ENCODE data around the gene ZNF679. TPM values are rescaled to one million over a fixed set of nuclear protein-coding genes. Genes with fewer than 3 reads are reported as not detected.
"Not testable (repeated sequence)": the region's sequence is repeated elsewhere in the genome, so short reads cannot be mapped to it uniquely, and the experiment has no call there.

ZNF679 gene
- total RNA-seq, 4 donors from 2014 or later = not detected

DNA sequence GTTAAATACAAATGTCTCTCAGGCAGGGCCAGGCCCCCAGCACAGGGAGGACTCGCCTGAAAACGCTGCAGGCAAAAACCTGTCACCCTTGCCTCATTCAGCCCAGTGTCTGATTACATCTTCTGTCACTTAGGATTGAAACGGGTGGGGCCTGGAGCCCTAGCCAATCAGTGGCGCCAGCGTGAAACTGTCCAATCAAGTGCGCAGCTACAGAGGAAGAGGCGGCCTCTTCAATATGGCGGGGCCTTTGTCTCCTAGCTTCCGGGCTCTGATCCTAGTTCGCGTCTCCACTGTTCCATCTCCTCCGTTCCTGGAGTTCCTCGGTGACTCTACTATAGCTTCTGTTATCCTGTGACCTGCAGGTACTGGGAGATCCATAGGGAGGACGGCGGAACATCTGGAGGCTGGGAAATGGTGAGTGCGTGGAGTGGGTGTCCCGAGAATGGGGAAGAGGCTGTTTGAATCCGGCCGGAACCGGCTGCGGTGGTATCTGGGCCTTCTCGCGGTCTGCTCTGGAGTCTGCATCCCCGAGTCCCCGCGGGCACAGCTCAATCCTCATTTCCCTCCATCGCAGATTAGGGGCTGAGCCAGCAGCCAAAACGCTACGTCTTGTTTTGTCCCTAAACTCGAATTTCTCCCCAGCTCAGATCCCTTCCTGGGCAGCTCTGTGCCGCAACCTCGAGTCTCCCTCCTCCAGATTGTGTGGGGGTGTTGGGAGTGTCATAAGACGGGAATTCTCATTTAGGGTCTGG lies 85.6 kb downstream of the ZNF679 start, which contains the start of gene ZNF736:
TSS of gene ZNF736 (plus strand) at position 222 of the 752 bp plus-strand sequence. CDS start at position 412, 190 bp downstream.
- peak; percentile 81 to 91 for DNase-seq (ENCODE audit: low spot score in 2 of 2)
- Histone ChIP-seq H3K4me3 (peak within 1 kb of the TSS; percentile 57 to 87 (median 81)), H3K4me1 (peaks cover 0 to 22% (median 8%) of the 10 kb centered on the region in 4 donors), H3K27me3 (no peaks in the 10 kb centered on the region), H3K9me3 (no peaks in the 10 kb centered on the region), H3K36me3 (no peaks in the 10 kb centered on the region), H3K27ac (peak within 1 kb of the TSS; percentile 60 to 88 (median 71))
- TF ChIP-seq POLR2A (IDR thresholded peaks at IDR 0.05) (peak; percentile 23 to 68), CTCF (IDR thresholded peaks at IDR 0.05) (no peak), EP300 (IDR thresholded peaks at IDR 0.05) (peak in 1 of 2 donors; percentile 89)
- WGBS, 2 donors = 1% methylated on average over 32 of the region's 33 CpGs

- Histone ChIP-seq H3K27me3 (no peaks in the 10 kb centered on the region), H3K4me1 (peaks cover 0 to 22% (median 8%) of the 10 kb centered on the region in 4 donors), H3K36me3 (no peaks in the 10 kb centered on the region), H3K9me3 (no peaks in the 10 kb centered on the region), H3K27ac (peak overlapping the region; percentile 60 to 88 (median 71)), H3K4me3 (peak overlapping the region; percentile 57 to 87 (median 81))
- TF ChIP-seq CTCF (IDR thresholded peaks at IDR 0.05) = no peak
- DNase-seq (ENCODE audit: low spot score in 2 of 2) = no peak
- 25 to 33% methylated on average over 10 of the region's 10 CpGs for WGBS, 2 donors
Measured at GRCh38 chr7:64314566-64314965, 86.3 kb downstream of the ZNF679 start.

DNA sequence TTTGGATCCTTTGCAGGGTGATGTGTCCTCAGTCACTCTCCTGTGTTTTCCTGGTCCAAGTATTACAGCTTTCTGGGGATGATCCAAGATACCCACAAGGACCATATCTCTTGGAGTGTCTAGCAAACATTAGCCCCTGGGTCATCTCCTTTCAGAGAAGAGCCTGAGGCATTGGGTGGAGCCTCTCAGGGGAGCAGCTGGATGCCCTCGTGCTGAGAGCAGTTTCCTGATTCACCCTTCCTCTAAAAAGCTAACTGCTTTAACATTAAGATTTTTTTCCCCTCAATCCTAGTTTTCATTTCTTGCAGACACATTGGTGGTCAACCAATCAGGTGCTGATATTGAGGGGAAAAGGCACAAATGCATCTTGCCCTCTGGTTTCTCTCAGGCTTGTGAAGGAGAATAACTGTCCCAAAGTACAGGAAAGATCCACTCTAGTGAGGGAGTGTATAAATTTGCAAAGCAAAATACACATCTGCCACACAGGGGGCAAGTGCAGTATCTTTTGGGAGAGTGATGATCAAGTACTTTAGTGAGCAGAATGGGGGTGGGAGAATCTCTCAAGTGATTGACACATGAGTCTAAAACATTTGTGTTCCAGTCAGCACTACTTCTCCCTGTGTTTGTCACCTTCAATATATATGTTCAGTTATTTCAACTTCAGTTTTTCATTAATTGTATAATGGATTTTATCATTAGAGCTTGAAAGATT lies 87.9 kb downstream of the ZNF679 start:
- H3K9me3 ChIP-seq; H3K27ac ChIP-seq; H3K4me3 ChIP-seq; H3K36me3 ChIP-seq; DNase-seq (ENCODE audit: low spot score in 2 of 2); H3K27me3 ChIP-seq: not testable (repeated sequence)
- peaks cover 0 to 22% (median 8%) of the 10 kb centered on the region in 4 donors for H3K4me1 ChIP-seq
- WGBS, 2 donors = 38 to 41% methylated on average over 1 of the region's 1 CpG

Other genes starting within 250 kb of the ZNF679 start
- not detected for gene ZNF722, start 229.6 kb upstream of the ZNF679 start, total RNA-seq
- 10 to 100 TPM in 1 of 4 donors, 1 to 10 TPM in 3; 3.9 to 14.9 (median 5.3) TPM for gene ZNF727, start 183.0 kb upstream of the ZNF679 start, total RNA-seq
- not detected for gene ZNF735, start 21.3 kb upstream of the ZNF679 start, total RNA-seq
- 10 to 100 TPM in 3 of 4 donors, 1 to 10 TPM in 1; 7.6 to 22.8 (median 16.5) TPM for gene ZNF736, start 85.5 kb downstream of the ZNF679 start, total RNA-seq